HG03135 (cell line): ENCODE data around the gene EXTL1.
"Not testable (repeated sequence)": the region's sequence is repeated elsewhere in the genome, so short reads cannot be mapped to it uniquely, and the experiment has no call there.

Experiments
- ATAC-seq: cut with Tn5 transposase; IDR thresholded peaks from one replicate; pipeline ENCODE4 v1.9.1; 2021; ENCODE audit warnings: mild to moderate bottlenecking, moderate library complexity; ENCODE audit not compliant: unreplicated experiment

Gene EXTL1, protein sequence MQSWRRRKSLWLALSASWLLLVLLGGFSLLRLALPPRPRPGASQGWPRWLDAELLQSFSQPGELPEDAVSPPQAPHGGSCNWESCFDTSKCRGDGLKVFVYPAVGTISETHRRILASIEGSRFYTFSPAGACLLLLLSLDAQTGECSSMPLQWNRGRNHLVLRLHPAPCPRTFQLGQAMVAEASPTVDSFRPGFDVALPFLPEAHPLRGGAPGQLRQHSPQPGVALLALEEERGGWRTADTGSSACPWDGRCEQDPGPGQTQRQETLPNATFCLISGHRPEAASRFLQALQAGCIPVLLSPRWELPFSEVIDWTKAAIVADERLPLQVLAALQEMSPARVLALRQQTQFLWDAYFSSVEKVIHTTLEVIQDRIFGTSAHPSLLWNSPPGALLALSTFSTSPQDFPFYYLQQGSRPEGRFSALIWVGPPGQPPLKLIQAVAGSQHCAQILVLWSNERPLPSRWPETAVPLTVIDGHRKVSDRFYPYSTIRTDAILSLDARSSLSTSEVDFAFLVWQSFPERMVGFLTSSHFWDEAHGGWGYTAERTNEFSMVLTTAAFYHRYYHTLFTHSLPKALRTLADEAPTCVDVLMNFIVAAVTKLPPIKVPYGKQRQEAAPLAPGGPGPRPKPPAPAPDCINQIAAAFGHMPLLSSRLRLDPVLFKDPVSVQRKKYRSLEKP

DNA sequence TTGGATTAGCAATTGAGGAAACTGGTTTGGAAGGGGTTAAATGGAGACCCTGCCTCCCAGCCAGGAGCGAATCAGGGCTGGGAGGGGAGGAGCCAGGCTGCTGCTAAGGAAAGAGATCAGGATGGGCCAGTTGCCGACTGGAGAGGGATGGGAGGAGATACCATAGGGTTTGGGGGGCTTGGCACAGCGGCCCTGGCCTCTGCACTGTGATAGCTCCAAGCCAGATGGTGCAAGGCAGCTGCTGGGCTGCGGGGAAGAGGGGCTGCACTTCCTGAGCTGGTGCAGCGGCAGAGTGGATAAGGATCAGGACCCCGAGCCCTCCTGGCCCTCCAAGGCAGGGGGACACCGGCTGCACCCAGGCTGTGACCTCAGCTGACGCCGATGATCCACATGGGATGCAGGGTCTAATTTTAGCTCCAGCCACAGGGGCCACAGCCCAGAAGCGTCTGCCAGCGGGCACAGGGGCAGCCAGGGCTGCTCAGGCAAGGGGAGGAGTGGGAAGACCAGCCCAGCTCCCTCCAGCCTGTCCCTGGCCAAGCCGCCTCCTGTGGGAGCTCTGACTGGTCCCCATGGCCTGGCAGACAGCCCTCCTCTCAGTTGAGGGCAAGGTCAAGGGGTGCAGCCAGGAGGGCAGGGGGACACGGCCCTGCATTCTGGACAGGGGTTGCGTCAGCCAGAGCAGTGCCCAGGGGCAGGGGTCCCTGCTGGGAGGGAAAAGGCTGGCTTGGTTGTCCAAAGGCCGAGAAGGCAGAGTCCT lies at the start of gene EXTL1:
TSS of gene EXTL1 (plus strand) at position 129 of the 757 bp plus-strand sequence. CDS start 872 bp downstream, outside the sequence.
- ATAC-seq, result no peak

DNA sequence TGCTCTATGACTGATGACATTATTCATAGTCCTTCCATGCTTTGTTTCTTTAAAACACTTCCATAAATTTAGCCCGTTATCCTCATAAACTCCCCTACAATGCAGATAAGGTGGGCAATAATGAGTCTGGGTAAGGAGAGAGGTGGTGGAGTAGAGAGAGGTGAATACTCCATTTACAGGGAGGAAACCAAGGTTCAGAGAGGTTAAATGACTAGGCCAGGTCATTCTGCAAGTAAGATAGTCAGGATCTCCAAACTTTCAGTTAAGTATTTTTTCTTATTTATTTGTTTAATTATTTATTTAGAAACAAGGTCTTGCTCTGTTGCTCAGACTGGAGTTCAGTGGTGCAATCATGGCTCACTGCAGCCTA lies 49.8 kb upstream of the EXTL1 start:
- ATAC-seq, result no peak

DNA sequence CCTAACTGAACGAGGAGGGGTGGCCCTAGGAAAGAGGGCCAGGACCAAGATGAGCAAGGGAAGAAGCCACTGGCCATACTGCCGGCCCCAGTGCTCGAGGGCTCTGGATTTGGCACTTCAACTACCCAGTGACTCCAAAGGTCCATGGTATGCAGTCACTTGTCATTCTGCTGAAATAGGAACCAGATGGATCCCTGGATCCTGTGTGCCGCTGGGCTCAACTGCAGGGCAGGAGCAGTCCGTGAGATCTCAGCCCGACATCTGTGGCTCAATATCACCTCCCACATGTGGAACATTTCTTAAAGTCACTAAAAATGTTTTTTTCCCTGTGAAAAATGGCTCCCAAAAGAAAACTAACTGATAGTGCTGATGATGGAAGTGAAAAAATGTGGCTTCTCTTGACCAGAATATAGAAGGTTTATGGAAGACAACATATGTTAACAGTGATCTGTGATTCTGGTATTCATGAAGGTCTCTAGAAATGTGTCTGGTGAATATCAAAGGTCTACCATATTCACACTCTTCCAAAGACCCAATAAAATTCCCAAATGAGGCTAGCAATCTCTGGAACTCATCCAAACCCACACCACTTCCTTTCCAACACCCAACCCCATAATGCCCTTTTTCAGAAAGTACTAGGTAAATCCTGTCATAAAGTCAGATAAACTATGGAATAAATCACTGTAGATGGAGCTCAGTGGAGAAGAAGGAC lies 47.8 kb upstream of the EXTL1 start:
- no peak for ATAC-seq

DNA sequence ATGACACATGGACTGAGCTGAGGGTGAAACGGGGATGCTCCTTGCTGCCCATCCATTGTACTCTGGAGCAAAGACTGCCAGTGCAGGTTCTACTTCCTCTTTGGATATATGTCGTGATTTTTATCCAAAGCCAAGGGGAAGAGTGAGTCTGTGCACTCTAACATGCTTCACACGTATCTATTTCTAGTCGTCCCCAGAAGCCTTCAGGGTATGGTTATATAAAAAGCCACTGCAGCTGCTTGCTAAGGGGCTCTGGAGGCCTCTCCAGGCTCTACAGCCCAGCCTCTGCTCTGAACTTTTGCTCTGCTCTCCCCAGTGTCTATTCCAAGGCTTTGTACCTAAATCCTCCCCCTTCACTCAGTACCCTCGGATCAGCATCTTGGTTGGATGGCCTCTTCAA lies 43.8 kb upstream of the EXTL1 start:
- no peak for ATAC-seq

DNA sequence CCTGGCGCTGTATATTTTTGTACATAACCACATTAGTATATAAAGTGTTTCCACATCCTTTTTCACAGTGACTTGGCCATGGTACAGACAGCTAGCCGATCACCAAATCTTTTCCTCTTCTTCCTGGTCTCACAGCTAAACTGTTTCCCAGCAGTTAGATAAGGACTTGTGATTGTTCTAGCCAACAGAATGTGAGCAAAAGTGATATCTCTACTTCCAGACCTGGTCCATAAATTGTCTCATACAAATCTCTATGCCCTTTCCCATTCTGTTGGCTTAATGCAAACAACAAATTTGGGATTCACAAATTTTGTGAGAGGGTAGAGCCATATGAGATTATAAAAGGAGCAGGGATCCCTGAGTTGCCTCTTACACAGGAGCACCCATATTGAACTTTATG lies 43.2 kb upstream of the EXTL1 start:
- no peak for ATAC-seq

DNA sequence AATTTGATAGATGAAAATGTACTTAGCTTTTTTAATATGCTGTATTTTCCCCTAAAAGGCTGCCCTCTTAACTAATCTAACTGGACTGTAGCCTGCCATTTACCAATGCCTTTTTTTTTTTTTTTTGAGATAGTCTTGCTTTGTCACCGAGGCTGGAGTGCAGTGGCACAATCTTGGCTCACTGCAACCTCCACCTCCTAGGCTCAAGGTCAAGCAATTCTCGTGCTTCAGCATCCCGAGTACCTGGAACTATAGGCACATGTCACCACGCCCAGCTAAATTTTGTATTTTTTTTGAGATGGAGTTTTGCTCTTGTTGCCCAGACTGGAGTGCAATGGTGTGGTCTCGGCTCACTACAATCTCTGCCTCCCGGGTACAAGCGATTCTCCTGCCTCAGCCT lies 42.4 kb upstream of the EXTL1 start:
- no peak for ATAC-seq

DNA sequence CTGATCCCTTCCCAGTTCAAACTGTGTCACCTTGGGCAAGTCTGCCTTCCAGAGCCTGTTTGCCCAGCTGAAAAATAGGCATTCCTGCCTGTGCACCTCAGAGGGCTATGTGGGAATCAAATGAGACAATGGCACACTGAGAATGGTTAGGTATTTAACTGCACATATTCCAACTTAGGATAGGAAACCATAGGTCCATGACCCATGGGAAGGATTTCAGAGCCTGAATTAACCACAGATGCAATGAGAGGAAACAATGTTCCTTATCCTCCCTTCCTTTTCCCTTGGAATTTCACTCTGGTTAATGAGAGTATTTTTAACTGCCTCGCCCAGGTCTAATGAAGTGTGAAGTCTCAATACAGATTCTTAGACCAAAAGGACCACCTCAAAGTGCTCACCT lies 36.4 kb upstream of the EXTL1 start:
- ATAC-seq, result no peak

DNA sequence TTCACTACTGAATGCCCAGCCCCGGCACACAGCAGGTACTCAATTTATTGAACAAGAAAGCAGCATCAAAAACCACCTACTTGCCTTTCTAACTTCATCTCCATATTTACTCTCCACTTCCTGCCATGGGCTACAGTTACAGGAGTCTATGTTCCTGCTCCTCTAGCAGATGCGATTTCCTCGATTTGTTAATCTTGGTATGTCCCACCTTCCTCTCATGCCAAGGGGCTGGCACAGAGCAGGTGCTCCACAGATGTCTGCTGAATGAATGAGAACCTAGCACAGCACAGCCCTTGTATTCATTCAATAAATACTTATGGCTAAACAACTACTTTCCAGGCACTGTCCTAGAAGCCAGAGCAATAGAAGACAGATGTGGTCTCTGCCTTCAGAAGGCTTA lies 35.9 kb upstream of the EXTL1 start:
- ATAC-seq, result no peak

DNA sequence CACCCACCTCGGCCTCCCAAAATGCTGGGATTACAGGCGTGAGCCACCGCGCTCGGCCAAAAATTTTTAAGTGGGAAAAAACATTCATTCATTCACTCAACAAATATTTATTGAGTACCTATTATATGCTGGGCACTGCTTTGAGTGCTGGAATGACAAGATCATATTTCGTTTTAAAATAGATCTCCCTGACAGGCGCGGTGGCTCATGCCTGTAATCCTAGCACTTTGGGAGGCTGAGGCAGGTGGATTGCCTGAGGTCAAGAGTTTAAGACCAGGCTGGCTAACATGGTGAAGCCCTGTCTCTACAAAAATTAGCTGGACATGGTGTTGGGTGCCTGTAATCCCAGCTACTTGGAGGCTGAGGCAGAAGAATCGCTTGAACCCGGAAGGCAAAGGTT lies 34.8 kb upstream of the EXTL1 start:
- ATAC-seq, result not testable (repeated sequence)

DNA sequence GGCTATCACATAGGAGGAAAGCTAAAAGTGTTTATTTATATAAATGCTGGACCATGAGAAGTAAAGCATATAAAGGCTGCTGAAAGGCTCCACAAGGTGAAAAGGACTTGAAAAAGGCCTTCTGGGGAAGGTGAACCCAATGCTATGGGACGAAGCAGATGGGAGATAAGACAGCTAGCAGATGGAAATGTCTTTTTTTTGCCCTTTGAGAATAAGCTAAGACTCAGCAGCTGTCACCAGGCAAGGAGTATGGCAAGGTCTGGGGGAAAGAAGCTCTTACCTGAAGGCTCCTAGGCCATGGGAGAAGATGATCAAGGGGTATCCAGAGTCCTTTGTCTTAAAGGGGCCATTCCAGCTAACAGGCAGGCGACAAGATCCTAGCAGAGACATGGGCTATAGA lies 33.6 kb upstream of the EXTL1 start:
- no peak for ATAC-seq

DNA sequence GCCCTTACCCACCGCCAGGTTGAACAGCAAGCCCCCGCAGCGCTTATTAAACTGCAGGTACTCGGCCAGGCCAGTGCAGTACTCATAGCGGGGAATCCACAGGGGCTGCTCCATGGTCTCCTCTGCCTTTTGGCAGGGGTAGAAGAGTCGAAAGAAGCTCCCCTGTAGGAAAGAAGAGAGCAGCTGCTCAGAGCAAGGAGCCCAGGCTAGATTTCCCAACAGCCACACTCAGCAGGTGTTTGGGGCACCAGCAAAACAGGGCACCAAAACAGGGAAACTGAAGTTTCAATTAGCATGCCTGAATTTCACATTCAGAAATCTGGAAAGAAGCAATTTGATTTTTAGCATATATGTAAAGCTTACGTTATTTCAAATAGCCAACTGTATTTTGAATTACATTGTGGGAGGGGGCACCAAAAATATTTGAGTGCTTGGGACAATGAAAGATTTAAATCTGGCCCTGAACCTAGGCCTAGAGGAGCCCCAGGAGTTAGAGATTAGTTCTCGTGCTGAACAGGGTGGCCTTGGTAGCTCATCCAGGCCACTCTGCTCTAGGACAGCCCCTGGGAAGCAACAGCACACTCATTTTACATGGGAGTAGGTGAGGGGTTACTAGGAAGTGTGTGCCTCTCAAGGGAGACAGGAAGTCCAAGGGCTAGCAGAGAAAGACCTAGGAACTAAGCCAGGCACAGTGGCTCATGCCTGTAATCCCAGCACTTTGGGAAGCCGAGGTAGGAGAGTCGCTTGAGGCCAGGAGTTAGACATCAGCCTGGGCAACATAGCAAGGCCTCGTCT lies 31.9 kb upstream of the EXTL1 start:
- no peak for ATAC-seq

DNA sequence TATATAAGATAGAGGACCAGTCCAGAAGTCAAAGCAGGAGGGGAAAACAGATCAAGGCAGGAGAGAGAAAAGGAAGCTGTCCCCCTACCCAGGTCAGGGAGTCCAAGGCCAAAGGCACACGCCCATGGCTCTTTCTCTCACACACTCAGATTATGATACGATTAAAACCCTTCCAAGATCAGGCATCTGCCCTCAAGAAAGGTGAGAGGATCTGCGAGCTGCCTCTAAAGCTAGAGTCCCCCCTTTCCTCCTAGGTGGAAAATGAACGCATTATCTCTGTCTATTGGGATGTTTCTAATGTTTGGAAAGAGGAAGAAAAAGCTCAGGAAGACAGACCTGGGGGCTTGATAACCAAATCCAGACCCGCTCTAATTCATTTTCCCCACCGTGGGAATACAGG lies 31.3 kb upstream of the EXTL1 start:
- no peak for ATAC-seq

DNA sequence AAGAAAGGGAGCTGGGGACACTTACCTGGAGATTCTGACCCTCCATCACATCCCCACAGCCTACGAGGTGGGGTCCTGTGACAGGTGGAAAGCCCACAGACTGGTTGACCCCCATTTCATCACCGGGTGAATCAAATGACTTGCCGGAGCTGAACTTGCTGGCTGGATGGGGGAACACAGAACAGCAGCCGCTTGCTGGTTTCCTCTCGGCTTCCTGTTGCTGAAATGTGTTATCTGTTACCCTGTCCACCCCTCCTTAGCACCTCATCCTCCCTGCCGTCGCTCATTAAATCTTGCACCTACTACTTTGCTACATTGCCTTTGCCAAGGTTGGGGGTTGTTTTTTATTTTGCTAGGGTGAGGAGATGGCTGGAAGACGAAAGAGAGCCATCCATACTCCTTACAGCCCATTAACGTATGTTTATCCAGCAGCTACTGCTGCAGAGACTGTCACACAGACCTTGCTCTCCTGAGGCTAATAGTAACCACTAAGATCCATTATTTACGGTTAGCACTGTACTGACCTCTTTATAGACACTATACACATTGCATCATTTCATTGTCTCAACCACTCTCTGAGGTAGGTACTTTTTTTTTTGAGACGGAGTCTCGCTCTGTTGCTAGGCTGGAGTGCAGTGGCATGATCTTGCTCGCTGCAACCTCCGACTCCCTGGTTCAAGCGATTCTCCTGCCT lies 30.7 kb upstream of the EXTL1 start:
- ATAC-seq, result no peak

DNA sequence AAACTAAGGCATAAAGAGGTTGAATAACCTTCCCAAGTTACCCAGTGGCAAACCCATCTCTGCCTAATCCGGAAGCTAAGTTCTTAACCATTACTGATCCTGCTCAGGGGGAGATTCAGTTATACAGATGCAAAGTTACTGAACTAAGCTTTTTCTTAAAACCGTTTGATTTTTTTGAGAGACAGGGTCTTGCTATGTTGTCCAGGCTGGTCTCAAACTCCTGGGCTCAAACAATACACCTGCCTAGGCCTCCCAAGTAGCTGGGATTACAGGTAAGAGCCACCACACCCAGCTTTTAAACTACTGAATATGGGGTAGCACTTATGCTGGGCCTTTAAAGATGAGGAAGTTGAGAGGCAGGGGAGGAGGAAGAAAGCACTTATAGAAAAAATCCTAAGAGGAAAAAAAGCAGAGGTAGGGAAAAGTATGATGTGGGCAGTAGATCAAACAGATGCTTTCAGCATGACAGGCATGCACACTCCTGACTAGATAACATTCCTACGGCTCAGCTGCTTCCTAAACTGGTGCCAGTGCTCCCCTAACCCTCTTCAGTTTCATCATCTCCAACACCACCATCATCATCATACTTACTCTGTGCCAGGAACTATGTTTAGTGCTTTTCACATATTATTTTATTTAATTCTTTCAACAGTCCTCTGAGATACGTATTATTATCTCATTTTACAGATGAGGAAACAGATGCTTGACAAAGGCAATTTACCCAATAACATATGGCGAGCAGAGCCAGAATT lies 29.5 kb upstream of the EXTL1 start:
- no peak for ATAC-seq

DNA sequence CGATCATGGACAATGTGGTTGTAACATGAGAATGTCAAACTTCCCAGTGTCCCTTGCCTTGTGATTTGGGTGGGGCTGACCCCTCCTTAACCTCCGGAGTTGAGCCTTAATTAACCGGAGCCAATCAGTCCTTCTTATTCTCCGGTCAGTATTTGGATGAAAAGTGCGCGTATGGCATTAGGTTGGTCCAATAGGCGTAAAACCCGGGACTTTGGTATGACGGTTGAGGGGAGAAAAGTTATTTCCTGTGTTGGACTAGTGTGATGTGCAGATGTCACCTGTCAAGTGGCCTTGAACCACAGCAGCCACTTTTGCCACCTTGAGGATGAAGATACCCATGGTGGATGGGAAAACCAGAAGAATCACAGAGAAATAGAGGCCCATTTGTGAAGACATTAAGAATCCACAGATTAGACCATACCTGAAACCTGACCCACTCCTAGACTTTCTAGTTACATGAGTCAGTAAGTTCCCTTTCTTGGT lies 28.8 kb upstream of the EXTL1 start:
- no peak for ATAC-seq

DNA sequence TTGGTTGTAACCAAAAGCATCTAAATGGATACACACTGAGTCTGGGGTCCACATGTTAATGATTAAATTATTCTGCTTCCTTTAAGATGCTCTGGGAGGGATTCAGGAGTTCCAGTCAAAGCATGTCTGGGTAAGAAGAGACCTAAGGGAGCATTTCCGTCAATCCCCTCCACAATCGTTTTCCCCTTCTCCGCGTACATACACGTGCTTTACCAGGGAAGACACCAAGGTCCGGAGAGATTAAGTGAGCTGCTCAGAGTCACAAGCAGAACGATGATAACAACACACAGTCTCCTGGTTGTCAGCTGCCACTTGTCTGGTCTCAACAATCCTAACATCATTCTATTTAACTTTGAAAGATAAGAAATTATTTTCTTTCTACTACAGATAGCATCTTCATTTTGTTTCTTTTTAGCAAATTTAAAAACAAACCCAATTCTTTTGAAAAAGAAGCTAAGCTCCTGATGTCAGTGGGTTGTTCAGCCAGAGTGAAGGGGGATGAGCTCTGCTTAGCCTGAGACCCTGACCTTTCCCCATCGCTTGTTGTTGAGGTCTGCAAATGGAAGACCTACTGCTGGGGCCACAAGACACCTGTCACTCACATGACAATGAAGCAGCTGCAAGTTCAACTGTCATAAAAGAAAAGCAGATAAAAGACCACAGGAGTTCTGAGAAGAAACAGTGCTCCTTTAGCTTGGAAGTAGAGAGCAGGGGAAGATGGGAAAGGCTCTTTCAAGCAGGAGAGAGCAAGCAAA lies 28.2 kb upstream of the EXTL1 start:
- ATAC-seq, result no peak

DNA sequence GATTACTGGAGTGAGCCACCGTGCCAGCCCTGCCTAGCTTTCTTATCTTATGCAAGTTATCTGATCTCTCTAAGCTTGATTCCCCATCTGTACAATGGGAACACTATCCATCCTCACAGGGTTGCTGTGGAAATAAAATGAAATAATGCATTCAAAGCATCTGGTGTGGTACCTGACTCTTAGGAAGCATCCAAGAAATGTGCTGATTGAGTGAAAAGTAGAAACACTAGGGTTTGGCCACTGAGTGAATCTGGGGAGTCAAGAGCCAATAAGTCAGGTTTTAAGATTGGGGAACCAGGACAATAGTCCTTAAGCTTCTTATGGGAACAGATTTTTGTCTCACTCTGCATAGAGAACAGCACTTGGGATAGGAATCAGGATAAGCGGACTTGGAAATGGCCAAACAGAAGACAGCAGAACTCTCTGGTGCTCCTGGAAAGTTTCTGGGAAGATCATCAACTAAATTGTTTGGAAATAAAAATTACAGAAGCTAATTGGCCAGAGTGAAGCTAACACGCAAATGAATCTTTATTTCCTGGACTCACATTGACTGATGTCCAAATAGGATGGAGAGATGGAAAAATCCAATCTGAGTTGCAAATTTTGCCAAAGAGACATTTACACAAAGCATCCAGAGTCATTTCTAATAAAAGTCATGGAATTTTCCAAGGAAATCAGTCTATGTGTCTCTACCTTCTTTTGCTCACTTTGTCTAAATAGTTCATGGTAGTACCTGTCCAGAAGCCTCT lies 27.0 kb upstream of the EXTL1 start:
- no peak for ATAC-seq
